ENCODE measurements around the gene TRIP13.
A peak's percentile ranks its signal among the peaks of the same experiment; 100 is the strongest.
"Not testable (repeated sequence)": the region's sequence is repeated elsewhere in the genome, so short reads cannot be mapped to it uniquely, and the experiment has no call there.

The TRIP13 gene, protein sequence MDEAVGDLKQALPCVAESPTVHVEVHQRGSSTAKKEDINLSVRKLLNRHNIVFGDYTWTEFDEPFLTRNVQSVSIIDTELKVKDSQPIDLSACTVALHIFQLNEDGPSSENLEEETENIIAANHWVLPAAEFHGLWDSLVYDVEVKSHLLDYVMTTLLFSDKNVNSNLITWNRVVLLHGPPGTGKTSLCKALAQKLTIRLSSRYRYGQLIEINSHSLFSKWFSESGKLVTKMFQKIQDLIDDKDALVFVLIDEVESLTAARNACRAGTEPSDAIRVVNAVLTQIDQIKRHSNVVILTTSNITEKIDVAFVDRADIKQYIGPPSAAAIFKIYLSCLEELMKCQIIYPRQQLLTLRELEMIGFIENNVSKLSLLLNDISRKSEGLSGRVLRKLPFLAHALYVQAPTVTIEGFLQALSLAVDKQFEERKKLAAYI

DNA sequence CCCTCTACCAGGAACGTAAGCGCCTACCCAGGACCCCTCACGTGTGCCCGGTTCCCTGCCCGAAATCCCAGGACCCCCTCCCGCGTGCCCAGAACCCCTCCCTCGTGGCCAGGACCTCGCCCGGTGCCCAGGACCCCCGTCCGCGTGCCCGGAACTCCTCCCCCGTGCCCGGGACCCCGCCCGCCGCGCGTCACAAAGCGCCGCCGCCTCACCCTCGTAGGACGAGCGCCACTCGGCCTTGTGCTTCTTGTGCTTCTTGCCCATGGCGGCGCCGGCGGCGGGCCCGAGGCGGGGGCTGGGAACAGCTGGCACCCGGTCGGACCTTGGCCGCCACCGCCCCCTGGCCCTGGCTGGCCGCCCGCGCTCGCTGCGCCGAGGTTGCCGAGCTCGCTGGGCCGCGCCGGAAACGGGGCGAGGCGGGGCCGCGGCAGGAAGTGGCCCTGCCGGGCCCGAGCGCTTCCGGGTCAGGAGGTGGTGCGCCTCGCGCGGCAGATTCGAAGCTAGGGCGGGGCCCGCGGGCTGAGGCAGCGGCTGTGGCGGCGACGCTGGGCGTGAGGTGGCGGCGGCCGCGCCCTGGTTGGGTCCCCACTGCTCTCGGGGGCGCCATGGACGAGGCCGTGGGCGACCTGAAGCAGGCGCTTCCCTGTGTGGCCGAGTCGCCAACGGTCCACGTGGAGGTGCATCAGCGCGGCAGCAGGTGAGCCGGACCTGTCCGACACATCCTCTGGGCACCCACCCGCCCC lies at the start of gene TRIP13, which contains the start of gene BRD9:
TRIP13 (plus strand) TSS at position 491 of the 743 bp plus-strand sequence; CDS start at position 606, 115 bp downstream.
BRD9 (minus strand) TSS at position 408 of the 743 bp plus-strand sequence; CDS start at position 264, 144 bp downstream.
- DNase-seq, result peak; percentile 59

DNA sequence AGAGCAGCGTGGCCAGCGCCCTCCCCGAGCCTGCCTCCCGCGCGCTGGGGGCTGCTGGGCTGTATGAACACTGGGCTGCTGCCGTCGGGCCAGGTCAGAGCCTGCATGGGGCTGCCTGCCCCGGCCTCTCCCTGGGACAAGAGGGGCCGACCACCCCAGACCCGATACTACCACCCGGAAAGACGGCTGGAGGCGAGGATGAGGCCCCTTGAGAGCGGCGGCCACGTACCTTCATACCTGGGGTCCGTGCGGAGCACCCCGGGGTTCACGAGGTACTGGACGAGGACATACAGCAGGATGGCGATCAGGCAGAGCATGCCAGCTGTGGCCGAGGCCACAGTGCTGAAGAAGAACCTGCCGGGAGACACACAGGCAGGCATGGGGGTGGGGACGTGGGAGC lies 49.3 kb upstream of the TRIP13 start:
- not testable (repeated sequence) for DNase-seq

DNA sequence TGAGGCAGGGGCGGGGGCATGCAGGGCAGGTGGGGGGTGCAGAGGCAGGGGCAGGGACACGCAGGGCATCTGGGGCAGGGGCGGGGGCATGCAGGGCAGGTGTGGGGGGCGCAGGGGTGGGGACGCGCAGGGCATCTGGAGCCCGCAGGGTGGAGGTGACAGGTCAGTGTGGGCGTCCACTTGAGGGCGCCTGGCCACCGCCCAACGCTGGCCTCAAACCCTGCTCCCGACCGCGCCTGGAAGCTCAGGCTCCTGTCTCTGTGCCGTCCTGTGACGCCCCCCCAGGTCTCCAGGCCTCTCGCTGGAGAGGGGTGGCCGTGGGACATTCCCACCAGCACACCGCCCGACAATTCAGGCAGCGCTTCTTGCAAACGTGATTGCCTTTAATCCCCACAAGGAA lies 48.8 kb upstream of the TRIP13 start:
- DNase-seq, result not testable (repeated sequence)

DNA sequence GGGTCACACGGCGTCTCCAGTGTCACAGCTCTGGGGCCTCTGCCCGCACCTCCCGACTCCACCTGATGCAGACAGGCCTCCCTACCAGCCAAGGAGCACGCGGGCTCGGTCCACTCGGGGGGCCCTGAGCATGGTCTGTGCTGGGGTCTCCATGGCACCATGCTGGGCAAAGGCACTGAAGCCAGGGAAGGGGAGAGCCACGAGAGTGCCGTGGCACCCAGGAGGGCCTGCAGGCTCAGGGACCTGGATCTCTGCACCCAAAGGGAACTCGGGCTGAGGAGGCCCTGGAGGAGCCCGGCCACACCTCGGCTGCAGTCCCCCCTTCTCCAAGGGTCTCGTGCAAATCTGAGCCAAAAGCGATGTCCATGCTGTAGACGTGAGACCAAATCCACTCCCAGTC lies 48.3 kb upstream of the TRIP13 start:
- DNase-seq, result not testable (repeated sequence)

DNA sequence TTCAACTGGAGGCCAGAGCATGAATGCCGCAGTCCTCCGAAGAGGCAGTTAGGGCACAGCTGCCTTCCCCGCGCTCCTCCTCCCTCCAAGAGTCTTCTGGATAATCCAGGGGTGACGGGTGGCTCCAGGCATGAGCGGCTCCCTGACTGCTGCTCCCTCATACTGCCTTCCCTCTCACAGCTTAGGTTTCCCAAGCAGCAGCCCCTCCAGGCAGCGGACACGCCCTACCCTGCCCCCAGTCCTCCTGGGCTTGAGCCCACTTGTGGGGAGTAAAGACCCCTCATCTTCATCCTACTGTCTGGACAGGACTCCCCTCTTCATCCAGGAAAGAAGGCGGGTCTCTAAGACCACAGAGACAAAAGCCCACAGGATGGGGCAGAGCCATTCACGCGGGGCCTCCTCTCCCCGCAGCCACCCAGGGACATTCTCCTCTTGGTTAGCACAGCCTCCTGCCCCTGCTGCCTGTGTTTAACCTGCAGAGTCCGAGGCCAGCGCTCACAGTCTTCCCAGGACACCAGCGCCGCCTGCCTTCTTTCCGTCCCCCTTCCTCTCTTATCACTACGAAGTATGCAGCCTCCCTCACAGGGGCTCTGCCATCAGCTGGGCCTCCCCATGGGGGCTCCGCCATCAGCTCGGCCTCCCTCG lies 47.5 kb upstream of the TRIP13 start:
- DNase-seq, result not testable (repeated sequence)

DNA sequence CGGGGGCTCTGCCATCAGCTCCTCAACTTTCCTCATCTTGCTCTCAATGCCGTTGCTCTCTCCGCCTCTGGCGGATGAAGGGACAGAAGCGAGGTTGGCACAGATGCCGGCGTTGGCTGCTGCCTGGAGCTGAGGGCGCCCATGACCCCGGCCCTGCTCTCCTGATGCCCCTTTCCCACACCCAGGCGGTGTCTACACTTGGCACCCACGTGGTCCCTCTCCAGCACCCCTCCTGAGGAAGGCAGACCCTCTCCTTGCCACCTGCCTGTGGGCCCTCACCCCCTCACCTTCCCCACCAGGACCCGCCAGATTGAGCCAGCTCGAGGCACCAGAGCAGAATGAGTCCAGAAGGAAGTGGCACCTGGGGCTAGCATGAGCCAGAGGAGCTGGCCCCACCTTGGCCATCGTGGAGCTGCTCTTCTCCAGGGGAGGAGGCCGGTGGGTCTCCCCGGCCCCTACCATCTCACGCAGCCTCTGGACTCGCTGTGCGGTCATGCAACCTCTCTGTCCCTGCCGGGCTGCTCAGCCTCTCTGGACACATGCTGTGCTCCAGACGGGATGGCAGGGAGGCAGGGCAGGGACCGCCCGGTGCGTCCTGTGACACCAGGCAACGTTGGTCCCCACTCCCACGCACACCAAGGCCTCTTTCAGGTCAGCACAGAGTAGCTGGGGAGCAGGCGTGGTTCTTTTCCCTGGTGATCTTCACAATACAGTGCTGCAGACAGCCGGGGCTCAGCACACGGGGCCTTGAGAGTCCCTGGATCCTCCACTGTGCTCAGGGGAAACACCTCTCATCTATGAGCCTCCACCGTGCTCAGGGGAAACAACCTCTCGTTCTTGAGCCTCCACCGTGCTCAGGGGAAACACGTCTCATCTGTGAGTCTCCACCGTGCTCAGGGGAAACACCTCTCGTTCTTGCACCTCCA lies 46.7 kb upstream of the TRIP13 start:
- not testable (repeated sequence) for DNase-seq

DNA sequence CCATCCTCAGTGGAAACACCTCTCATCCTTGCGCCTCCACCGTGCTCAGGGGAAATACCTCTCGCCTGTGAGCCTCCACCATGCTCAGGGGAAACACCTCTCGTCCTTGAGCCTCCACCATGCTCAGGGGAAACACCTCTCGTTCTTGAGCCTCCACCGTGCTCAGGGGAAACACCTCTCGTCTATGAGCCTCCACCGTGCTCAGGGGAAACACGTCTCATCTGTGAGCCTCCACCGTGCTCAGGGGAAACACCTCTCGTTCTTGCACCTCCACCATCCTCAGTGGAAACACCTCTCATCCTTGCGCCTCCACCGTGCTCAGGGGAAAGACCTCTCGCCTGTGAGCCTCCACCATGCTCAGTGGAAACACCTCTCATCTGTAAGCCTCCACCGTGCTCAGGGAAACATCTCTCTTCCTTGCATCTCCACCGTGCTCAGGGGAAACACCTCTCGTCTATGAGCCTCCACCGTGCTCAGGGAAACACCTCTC lies 46.0 kb upstream of the TRIP13 start:
- DNase-seq, result not testable (repeated sequence)

DNA sequence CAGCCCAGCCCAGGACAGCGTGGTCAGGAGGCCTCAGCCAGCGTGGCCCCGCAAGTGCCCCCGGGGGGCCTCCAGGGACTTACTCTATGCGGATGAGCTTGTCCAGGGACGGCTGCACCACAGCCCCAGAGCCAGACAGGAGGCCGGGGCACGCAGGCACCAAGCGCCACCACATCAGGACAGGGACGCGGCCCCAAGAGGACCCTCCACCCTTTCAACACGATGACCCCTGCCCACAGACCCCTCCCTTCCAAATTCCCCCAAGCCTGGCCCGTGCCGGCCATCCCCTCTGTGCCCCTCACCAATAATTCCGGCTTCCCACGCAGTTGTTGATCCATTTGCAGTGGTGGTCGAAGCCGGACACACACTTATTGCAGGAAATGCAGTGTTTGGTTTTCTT lies 45.5 kb upstream of the TRIP13 start:
- DNase-seq, result not testable (repeated sequence)

- DNase-seq, result not testable (repeated sequence)
Measured at GRCh38 chr5:847736-848135, 44.9 kb upstream of the TRIP13 start.

- no peak for DNase-seq
Measured at GRCh38 chr5:848671-849111, 44.0 kb upstream of the TRIP13 start.

DNA sequence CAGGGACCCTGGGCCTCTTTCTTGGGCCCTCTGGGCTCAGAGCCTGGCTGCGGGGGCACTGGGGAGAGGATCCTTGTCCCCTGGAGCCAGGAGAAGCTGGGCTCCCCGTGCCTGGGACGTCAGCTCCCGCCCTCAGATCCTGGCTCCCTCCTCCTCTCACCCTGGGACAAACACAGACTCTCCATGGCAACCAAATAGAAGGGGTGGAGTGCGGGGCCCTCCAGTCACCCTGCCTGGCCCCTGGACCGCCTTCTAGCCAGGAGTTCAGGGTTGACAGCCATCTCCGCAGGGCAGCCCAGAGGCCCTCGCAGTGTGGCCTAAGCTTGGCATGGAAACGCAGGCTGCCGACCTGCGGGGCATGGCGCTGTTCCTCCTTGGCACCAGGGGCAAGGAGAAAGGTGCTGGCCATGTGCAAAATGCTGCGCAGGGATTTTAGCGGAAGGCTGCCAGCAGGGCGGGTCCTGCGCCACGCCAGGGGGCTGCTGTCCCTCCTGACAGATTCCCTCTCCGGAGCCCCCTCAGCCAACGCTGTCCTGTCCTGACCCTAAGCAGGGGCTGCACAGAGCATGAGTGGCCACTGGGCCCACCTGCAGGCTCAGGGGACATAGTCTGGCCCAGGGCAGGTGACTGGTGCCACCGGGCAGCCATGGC lies 42.9 kb upstream of the TRIP13 start:
- DNase-seq, result no peak

DNA sequence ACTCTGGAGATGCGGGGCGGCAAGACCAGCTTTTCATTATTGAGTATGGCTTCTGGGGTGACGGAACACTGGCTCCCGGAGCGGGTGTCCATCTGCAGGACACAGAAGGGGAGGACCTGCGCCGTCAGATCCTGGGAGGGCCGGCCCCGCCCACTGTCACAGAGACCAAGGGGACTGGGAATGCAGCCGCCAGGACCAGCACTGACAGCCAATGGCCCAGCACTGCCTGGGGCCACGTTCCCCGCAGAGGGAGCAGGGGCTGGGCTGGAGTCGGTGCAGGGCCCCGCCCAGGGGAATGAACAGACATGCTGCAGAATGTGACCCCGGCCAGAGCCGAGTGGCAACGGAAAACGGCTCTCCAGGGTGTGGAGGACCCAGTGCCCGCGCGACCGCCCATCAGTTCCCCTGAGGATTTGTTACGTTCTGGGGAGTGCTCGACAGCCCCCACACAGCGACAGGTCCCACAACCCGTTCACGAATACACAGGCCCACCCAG lies 42.1 kb upstream of the TRIP13 start, which contains the start of gene ZDHHC11:
ZDHHC11 (minus strand) TSS at position 476 of the 496 bp plus-strand sequence; CDS start at position 92, 384 bp downstream.
- no peak for DNase-seq

DNA sequence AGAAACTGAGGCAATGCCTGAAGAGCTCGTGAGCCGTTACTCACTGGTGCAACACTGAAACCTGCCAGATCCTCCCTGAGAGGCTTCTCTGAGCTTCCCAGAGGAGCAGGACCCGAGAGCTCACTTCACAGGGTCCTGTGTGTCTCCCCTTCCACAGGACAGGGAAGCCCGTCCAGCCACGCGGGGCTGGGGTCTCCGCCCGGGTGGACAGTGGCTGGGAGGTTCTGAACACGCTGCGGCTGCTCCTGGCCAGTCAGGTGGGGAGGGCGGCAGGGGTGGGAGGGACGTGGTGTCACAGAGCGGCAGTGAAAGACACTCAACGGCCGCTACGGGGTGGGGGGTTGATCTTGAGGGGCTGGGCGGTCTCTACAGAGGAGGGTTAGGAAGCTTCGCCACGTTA lies 41.6 kb upstream of the TRIP13 start:
- DNase-seq, result no peak

DNA sequence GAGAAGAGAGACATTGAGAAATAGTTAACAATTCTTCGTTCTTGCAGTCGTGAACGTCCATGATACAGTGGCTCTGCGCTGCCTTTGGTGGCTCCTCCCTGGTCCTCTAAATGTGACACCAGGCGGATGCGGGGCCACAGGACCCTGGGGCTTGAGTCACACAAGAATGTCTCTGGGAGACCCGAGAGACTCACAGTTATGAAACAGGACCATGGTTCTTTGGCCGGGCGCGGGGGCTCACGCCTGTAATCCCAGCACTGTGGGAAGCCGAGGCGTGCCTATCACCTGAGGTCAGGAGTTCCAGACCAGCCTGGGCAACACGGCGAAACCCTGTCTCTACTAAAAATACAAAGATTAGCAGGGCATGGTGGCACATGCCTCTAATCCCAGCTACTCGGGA lies 41.1 kb upstream of the TRIP13 start:
- no peak for DNase-seq

DNA sequence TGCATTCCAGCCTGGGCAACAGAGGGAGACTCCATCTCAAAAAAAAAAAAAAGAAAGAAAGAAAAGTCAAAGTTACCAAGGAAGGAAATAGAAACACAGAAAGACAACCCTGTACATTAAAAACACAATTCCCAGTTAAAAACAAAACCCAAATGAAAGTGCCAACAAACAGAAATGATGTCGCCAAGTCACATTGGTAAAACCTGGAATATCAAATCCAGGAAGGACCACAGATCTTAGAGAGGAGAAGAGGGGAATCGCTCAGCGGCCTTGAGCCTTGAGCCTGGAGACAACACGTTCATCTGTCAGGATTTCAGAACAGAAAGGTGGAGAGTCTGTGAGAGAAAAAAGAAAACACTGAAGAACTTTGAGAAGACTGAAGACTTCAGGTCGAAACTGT lies 40.7 kb upstream of the TRIP13 start:
- no peak for DNase-seq

- DNase-seq, result no peak
Measured at GRCh38 chr5:852431-853401, 40.0 kb upstream of the TRIP13 start.

GRCh38 chr5:853416-854090 lies 39.1 kb upstream of the TRIP13 start:
- not testable (repeated sequence) for DNase-seq

DNA sequence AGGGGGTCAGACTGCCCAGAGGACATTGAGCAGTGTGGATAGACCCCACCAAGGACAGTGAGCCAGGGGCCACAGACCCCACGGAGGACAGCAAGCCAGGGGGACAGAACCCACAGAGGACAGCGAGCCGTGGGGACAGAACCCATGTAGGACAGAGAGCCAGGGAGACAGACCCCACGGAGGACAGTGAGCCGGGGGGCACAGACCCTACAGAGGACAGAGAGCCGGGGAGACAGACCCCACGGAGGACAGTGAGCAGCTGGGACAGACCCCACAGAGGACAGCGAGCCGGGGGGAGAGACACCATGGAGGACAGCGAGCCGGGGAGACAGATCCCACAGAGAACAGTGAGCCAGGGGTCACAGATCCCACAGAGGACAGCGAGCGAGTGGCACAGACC lies 38.5 kb upstream of the TRIP13 start:
- DNase-seq, result no peak
